SK-N-SH (cell line): ENCODE data around the gene STOX1.

Source experiments
- CTCF ChIP-seq: fragments of 200-600 bp; sonication (generic); IDR thresholded peaks from 2 replicates; pipeline ENCODE4 v1.6.1; 2017; ENCODE audit warnings: antibody characterized with exemption, mild to moderate bottlenecking, moderate library complexity
- FOXJ3 ChIP-seq: sonication (generic); formaldehyde crosslinking; IDR thresholded peaks from 2 replicates; pipeline ENCODE4 v1.5.1; 2020; ENCODE audit warnings: mild to moderate bottlenecking, missing genetic modification reagents
- FOXM1 ChIP-seq: IDR thresholded peaks from 2 replicates; pipeline ENCODE4 v1.4.0; 2012; ENCODE audit warnings: low read depth, mild to moderate bottlenecking
- GATA2 ChIP-seq: sonication (generic); formaldehyde crosslinking; IDR thresholded peaks from 2 replicates; pipeline ENCODE4 v1.5.0; 2020; ENCODE audit warnings: mild to moderate bottlenecking, missing genetic modification reagents
- MAX ChIP-seq: IDR thresholded peaks from 2 replicates; pipeline ENCODE4 v1.4.0; 2012; ENCODE audit warnings: low read depth
- NFIC ChIP-seq: IDR thresholded peaks from 2 replicates; pipeline ENCODE4 v1.4.0; 2012; ENCODE audit warnings: borderline replicate concordance
- POLR2AphosphoS5 ChIP-seq: IDR thresholded peaks from 2 replicates; pipeline ENCODE4 v1.6.1; 2012; ENCODE audit warnings: low read depth, low read length
- RAD21 ChIP-seq: IDR thresholded peaks from 2 replicates; pipeline ENCODE4 v1.6.1; 2012; ENCODE audit warnings: mild to moderate bottlenecking, low read length
- RFX5 ChIP-seq: IDR thresholded peaks from 2 replicates; pipeline ENCODE4 v1.6.1; 2012; ENCODE audit warnings: mild to moderate bottlenecking, improper control_type of control experiment, low read length
- TAF1 ChIP-seq: IDR thresholded peaks from 2 replicates; pipeline ENCODE4 v1.6.1; 2012; ENCODE audit warnings: low read depth, mild to moderate bottlenecking, low read length, moderate library complexity, borderline replicate concordance
- TEAD4 ChIP-seq: IDR thresholded peaks from 2 replicates; pipeline ENCODE4 v1.4.0; 2012; ENCODE audit warnings: mild to moderate bottlenecking, borderline replicate concordance; ENCODE audit not compliant: insufficient read depth
- YY1 ChIP-seq: IDR thresholded peaks from 2 replicates; pipeline ENCODE4 v1.4.0; 2012; ENCODE audit warnings: low read depth, mild to moderate bottlenecking
- TF ChIP-seq, protein P1 (sequence below): fragments of 150-350 bp; IDR thresholded peaks from 2 replicates; pipeline ENCODE4 v1.6.1; 2017; ENCODE audit warnings: antibody characterized with exemption, low read length, low read depth, borderline replicate concordance
- TF ChIP-seq, protein P2 (sequence below): IDR thresholded peaks from 2 replicates; pipeline ENCODE4 v1.4.0; 2012; ENCODE audit warnings: low read depth, borderline replicate concordance

DNA sequence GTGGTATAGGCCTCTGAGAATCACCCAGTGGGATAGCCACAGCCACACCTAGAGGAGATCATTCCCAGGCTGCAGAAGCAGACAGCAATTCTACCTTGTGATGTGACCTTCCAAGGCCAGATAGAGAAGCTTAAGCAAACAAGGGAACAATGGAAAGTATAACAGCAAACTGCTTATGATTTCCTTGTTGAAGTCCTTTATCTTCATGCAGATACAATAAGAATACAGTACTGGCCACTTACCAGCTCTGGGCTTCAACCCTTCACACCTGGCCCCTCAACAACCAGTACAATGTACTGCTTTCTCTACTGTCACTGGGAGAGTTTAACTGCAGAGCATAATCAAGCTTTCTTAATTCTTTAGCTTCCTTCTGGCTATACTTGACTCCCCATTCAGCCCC lies 51.2 kb downstream of the STOX1 start:
- TF ChIP-seq MAX, result no peak
- no peak for TF ChIP-seq CTCF
- TF ChIP-seq GATA2 (CRISPR knock-in tag), result no peak
- TF ChIP-seq TEAD4, result no peak
- no peak for TF ChIP-seq TAF1
- TF ChIP-seq YY1, result no peak
- TF ChIP-seq FOXM1, result no peak
- no peak for TF ChIP-seq FOXJ3 (CRISPR knock-in tag)
- no peak for TF ChIP-seq POLR2AphosphoS5
- TF ChIP-seq, protein P1, sequence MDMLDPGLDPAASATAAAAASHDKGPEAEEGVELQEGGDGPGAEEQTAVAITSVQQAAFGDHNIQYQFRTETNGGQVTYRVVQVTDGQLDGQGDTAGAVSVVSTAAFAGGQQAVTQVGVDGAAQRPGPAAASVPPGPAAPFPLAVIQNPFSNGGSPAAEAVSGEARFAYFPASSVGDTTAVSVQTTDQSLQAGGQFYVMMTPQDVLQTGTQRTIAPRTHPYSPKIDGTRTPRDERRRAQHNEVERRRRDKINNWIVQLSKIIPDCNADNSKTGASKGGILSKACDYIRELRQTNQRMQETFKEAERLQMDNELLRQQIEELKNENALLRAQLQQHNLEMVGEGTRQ, result no peak
- no peak for TF ChIP-seq NFIC
- TF ChIP-seq, protein P2, sequence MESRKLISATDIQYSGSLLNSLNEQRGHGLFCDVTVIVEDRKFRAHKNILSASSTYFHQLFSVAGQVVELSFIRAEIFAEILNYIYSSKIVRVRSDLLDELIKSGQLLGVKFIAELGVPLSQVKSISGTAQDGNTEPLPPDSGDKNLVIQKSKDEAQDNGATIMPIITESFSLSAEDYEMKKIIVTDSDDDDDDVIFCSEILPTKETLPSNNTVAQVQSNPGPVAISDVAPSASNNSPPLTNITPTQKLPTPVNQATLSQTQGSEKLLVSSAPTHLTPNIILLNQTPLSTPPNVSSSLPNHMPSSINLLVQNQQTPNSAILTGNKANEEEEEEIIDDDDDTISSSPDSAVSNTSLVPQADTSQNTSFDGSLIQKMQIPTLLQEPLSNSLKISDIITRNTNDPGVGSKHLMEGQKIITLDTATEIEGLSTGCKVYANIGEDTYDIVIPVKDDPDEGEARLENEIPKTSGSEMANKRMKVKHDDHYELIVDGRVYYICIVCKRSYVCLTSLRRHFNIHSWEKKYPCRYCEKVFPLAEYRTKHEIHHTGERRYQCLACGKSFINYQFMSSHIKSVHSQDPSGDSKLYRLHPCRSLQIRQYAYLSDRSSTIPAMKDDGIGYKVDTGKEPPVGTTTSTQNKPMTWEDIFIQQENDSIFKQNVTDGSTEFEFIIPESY, result no peak
- TF ChIP-seq RAD21, result no peak
- TF ChIP-seq RFX5, result no peak
